NCI-H748 (cell line): Measurements from ENCODE around the gene LHFPL2.

Source experiments
- DNase-seq: peaks from one replicate; lab custom pipeline; 2025; ENCODE audit not compliant: unreplicated experiment; lab: John Stamatoyannopoulos, UW

Gene LHFPL2

GRCh38 chr5:78597068-78597973 is 51.3 kb downstream of the LHFPL2 start:
- no peak for DNase-seq

- DNase-seq: no peak
Observed at GRCh38 chr5:78595458-78595921, 53.1 kb downstream of the LHFPL2 start.

GRCh38 chr5:78594610-78595457 is 53.7 kb downstream of the LHFPL2 start:
- no peak for DNase-seq

GRCh38 chr5:78594021-78594420 is 54.6 kb downstream of the LHFPL2 start:
- DNase-seq: no peak

GRCh38 chr5:78593465-78593864 is 55.1 kb downstream of the LHFPL2 start:
- peak; percentile 64 for DNase-seq

GRCh38 chr5:78592735-78593386 is 55.7 kb downstream of the LHFPL2 start:
- DNase-seq: peak; percentile 30

GRCh38 chr5:78591972-78592700 is 56.4 kb downstream of the LHFPL2 start:
- no peak for DNase-seq

- DNase-seq: no peak
Observed at GRCh38 chr5:78591138-78591612, 57.4 kb downstream of the LHFPL2 start.

- DNase-seq: no peak
Observed at GRCh38 chr5:78589923-78590322, 58.6 kb downstream of the LHFPL2 start.

- no peak for DNase-seq
Observed at GRCh38 chr5:78588507-78588906, 60.1 kb downstream of the LHFPL2 start.

- DNase-seq: no peak
Observed at GRCh38 chr5:78587775-78588291, 60.7 kb downstream of the LHFPL2 start.

- no peak for DNase-seq
Observed at GRCh38 chr5:78587081-78587774, 61.3 kb downstream of the LHFPL2 start.

- no peak for DNase-seq
Observed at GRCh38 chr5:78586251-78586650, 62.3 kb downstream of the LHFPL2 start.

- no peak for DNase-seq
Observed at GRCh38 chr5:78578015-78578414, 70.6 kb downstream of the LHFPL2 start.

- no peak for DNase-seq
Observed at GRCh38 chr5:78577071-78577807, 71.3 kb downstream of the LHFPL2 start.

GRCh38 chr5:78576376-78576775 is 72.2 kb downstream of the LHFPL2 start:
- DNase-seq: no peak

GRCh38 chr5:78574731-78575161 is 73.8 kb downstream of the LHFPL2 start:
- DNase-seq: no peak

- no peak for DNase-seq
Observed at GRCh38 chr5:78574131-78574673, 74.4 kb downstream of the LHFPL2 start.

- no peak for DNase-seq
Observed at GRCh38 chr5:78573318-78573717, 75.3 kb downstream of the LHFPL2 start.
